Activated T-cell treated with anti-CD3 and anti-CD28 coated beads, Interleukin-2, amount 50 U/mL, for 48 hours (primary cell): ENCODE measurements around the gene ZNF586.
"Not testable (repeated sequence)": the region's sequence is repeated elsewhere in the genome, so short reads cannot be mapped to it uniquely, and the experiment has no call there.

Source experiments
- DNase-seq, 2 experiments: peaks; one replicate each; pipeline ENCODE4 v3.0.0-alpha.2; 2020

ZNF586 gene

DNA sequence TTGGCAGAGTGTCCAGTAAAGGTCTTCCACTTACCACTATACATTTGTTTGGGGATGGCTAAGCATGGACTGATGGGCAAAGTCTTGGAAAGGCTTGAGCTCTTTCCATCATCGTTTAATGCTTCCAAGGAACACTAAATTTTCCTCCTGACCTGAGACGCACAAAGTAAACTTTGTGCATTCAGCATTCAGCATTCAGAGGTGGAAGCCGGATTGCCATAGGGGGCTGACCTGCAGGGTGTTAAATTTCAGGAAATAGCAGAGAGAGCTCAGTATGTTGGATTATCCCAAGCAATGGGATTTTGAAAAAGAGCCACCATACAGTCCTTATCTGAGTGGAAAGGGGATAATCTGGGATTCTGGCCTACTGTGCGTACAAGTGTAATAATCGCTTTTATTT lies 31.2 kb downstream of the ZNF586 start:
- DNase-seq, result no peak

DNA sequence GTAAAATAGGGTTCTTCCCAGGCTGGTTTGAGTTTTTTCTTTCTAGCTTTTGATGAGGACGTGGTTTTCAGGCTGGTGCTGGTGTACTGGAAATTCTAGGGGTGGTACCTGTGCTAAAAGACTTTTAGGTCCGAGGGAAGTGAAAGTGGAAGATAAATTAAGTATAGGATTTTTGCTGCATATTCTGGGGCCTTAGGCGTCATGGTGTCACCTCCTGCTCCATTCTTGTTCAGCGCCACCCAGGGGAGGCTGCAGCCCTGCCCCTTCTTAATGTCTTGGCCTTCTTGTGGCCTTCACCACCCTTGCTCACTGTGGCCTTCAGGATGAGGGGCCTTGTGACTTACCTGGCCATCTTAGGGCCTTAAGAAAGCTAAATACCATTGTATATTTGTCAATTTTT lies 32.8 kb downstream of the ZNF586 start:
- DNase-seq, result no peak

DNA sequence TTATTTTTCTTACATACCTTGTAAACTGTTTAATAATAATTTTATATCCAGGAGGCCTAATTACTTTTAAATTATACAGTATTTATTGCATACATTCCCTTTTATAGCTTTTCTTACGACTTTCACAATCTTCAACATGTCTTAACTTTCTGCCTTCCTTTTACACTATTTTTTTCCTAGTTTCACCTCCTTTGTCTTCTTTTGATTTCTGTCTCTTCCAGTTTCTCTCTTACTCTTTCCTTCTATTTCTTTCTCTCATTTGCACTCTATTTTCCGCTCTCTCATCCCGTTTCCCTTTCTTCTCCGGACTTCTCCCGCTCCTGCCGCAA lies 33.8 kb downstream of the ZNF586 start:
- DNase-seq, result no peak

DNA sequence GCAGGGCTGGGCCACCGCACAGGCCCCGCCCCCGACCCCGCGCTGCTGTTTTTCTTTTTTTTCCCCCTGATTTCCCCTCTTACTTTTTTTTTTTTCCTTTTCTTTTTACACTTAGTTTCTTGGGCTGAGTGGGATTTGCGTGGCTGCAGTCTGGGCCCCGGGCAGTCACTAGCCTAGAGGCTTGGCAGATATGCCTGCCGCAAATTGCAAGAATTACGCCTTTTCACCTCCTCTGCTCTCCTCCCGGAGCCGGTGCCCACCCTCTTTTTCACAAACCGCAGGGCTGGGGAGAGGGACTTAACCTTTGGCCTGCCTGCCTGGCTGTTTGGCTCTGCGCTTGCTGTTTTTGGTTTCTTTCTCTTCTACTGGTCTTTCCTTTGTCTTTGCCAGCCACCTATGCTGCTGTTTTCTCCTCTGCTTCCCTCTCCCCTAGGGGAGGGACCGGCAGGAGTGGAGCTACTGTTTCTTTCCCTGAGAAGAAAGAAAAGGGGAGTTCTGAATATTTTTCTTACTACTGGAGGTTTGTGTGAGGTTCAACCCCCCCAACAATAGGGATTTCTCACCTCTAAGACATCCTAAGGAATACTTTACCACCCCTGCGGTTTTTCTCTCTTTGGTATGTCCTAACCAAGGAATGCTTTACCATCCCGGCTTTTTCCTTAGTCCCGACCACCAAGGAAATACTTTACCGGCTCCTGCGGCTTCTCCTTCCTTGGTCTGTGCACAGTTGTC lies 34.3 kb downstream of the ZNF586 start:
- no peak for DNase-seq

DNA sequence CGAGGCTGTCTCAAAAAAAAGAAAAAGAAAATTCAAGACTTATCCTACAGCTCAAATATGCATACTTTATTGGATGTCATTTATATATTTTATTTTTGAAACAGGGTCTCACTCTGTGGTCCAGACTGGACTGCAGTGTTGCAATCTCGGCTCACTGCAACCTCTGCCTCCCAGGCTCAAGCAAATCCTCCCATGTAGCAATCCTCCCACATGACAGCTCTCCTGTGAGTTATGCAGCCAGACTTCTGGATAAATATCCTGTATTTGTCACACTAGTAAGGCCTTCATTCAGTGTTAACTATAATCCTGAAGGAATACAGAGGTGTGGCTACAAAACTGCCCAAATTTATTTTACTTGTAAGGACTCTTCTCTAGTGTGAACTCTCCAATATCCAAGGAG lies 38.1 kb downstream of the ZNF586 start:
- DNase-seq, result no peak

DNA sequence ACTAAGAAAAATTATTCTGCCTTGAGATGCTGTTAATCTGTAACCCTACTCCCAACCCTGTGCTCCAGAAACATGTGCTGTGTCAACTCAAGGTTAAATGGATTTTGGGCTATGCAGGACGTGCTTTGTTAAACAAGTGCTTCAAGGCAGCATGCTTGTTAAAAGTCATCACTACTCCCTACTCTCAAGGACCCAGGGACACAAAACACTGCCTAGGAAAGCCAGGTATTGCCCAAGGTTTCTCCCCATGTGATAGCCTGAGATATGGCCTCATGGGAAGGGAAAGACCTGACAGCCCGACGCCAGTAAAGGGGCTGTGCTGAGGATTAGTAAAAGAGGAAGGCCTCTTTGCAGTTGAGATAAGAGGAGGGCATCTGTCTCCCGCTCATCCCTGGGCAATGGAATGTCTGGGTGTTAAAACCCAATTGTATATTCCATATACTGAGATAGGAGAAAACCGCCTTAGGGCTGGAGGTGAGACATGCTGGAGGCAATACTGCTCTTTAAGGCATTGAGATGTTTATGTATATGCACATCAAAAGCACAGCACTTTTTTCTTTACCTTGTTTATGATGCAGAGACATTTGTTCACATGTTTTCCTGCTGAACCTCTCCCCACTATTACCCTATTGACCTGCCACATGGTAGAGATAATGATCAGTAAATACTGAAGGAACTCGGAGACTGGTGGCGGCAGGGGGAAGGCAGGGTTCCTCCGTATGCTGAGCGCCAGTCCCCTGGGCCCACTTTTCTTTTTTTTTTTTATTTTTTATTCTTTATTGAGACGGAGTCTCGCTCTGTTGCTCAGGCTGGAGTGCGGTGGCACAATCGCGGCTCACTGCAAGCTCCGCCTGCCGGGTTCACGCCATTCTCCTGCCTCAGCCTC lies 41.2 kb downstream of the ZNF586 start:
- not testable (repeated sequence) for DNase-seq

DNA sequence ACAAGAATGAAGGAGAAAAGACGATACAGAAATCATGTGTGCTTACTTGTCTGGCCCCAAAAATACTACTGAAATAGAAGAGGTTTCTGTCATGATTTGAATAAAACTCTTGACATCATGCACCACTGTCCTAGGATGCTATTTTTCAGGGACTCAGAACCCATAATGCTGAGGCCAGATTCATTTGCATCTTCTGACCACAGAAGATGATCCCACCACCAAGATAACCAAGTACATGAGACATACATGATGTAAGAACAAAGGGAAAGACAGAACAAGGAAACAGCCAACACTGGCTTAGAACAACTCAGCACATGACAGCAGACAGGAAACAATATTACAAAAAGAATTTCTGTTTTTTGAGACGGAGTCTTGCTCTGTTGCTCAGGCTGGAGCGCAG lies 42.8 kb downstream of the ZNF586 start:
- DNase-seq, result no peak

DNA sequence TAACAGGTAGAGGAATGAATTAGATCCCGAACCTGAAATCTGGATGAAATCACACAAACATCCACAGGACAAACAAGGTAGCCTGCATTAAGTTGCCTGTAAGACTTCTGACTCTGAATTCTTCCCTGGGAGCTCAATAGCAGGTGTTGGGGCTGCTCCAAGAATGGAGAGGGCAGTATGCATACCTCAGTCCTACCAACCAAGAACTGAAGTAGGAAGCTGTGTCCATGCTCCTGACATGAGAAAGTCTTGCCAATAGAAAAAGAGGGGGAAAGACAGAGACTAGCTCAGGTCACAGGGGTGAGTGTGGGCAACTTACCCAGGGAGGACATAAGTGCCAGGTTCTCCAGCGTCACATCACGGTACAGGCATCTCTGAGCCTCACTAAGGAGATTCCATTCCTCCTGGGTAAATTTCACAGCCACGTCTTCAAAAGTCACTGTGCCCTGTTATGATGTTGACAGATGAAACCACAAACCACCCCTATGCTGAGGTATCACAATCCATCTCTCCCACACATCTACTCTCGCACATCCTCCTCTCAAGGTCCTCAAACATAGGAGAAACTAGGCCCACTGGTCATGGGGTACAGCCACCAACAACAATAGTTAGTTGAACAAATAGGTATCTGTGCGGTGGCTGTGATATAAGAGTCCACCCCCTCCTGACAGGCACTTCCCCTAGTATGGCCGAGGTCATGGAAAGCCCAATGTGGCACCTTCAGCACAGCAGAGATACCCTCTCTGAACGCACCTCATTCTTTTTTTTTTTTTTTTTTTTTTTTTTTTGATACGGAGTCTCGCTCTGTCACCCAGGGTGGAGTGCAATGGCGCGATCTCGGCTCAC lies 43.7 kb downstream of the ZNF586 start:
- peak in 1 of 2 experiments; percentile 35 for DNase-seq

DNA sequence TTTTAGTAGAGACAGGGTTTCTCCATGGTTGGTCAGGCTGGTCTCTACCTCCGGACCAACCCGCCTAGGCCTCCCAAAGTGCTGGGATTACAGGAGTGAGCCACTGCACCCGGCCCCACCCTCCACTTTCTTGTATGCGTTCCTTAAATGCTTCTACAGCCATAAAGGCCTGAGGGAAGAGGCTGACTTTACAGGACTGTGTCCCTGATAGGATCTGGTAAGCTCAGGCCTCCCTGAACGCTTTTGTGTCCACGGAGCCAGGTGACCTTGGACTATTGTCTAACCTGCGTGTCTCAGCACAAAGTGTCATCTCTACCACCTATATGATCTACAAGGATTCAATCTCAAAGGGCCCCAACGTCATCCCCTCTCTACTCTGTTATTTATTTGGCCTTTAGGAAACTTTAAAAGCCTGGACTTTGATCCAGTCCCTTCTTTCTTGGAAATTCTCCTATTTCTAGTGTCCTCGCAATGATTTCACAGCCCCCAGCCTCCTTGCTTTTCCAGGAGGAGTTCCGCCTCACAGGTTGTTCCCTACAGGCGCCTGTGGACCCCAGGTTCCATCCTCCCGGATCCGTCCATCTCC lies 44.5 kb downstream of the ZNF586 start:
- peak in 1 of 2 experiments; percentile 29 for DNase-seq

DNA sequence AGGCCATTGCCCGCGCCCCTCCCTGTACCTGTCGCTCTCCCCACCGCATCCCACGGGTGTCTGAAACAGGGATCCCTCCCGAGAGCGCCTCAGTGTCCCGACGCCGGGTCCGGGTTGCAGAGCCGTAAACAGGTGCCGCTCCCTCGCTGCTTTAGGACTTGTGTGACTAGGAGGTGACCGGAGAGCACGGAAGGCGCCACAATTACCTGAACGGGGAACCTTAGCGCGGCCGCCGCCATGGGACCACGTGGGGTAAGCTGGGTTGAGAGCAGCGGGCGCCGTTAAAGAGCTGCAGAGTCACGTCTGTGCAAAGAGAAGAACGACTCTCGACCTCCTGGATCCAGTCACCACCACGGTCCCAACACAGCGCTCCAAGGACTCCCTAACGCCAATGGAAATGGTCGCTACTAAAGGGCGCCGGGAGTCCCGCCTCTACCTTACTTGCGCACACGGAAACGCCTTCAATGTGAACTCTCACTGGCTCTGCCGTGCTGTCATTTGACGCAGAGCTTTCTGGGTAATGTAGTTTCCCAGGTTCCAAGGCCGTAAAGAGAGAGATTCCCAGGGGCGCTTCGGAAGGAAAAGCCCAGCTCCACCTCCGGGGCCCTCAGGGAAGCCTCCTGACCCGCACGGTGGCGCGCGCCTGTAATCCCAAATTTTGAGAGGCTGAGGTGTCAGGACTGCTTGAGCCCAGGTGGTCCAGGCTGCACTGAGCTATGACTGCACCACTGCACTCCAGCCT lies 45.2 kb downstream of the ZNF586 start, which contains the start of gene ZNF552:
TSS of gene ZNF552 (minus strand) at position 409 of the 742 bp plus-strand sequence. CDS start at position 239, 170 bp downstream.
- DNase-seq, result peak; percentile 78 to 79

DNA sequence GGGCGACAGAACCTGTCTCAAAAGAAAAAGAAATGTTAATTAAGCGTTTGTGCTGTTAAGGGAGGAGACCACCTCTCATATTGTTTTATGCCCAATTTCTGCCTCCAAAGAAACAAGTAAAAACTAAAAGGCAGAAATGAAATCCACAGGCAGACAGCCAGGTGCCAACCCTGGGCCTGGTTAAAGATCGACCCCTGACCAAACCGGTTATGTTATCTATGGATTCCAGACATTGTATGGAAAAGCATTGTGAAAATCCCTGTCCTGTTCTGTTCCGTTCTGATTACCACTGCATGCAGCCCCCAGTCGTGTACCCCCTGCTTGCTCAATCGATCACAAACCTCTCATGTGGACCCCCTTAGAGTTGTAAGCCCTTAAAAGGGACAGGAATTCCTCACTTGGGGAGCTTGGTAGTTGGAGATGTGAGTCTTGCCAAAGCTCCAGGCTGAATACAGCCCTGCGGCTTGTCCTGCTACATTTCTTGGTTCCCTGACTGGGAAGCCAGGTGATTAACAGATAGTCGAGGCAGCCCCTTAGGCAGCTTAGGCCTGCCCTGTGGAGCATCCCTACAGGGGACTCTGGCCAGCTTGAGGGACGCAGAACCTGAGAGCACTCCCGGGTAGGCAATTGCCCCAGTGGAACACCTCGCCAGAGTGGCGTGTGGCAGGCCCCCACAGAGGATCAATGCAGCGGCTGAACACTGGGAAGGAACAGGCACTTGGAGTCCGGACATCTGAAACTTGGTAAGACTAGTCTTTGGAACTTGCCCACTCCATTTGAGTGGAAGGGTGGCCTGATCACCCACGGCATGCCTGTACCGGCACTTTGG lies 46.0 kb downstream of the ZNF586 start:
- no peak for DNase-seq

DNA sequence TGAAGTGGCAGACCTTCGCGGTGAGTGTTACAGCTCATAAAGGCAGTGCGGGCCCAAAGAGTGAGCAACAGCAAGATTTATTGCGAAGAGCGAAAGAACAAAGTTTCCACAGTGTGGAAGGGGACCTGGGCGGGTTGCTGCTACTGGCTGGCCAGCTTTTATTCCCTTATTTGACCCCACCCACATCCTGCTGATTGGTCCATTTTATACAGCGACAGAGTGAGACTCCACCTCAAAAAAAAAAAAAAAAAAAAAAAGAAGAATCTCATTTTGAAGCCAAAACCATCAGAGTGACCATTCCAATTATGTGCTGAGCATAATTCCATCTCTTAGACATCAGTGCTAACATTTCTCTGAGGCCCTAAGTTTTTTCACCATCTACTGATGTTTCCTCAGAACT lies 47.2 kb downstream of the ZNF586 start:
- no peak for DNase-seq

DNA sequence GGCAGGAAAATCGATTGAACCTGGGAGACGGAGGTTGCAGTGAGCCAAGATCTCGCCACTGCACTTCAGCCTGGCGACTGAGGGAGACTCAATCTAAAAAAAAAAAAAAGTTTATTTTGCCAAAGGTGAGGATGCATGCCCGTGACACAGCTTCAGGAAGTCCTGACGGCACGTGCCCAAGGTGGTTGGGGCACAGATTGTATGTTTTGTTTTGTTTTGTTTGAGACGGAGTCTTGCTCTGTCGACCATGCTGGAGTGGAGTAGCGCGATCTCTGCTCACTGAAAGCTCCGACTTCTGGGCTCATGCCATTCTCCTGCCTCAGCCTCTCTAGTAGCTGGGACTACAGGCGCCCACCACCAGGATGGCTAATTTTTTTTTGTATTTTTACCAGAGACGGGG lies 48.5 kb downstream of the ZNF586 start:
- DNase-seq, result no peak

DNA sequence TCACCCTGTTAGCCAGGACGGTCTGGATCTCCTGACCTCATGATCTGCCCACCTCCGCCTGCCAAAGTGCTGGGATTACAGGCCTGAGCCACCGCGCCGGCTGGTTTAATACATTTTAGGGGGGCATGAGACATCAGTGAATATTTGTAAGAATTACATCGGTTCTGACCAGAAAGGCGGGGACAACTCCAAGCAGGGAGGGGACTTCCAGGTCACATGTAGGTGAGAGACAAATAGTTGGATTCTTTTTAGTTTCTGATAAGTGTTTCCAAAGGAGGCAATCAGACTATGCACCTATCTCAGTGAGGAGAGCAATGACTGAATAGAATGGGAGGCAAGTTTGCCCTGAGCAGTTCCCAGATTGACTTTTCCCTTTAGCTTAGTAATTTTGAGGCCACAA lies 48.9 kb downstream of the ZNF586 start:
- no peak for DNase-seq

DNA sequence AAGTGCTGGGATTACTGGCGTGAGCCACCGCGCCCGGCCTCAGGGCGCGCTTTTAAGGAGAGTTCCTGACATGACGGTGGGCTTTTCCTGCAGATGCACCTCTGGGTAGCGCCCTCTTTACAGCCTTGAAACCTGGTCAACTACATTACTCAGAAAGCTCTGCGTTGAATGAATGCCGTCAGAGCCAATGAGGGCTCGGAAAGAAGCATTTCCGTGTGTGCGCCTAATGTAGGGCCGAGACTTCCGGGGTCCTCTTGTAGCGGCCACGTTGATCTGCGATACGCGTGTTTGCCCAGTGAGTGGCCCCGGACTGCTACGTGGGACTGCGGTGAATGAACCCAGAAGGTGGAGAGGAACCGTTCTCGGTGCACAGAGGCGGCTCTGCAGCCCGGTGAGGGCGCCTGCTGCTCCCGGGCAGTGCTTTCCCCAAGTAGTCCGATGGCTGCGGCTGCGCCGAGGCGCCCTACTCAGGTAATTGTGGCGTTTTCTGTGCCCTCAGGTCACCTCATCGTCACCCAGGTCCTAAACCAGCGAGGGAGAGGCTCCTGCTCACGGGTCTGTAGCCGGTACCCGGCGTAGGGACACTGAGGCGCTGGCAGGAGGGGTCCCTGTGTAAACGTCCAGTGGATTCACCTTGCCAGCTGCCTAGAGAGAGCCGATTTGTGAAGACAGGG lies 50.1 kb downstream of the ZNF586 start:
- peak; percentile 79 to 82 for DNase-seq

DNA sequence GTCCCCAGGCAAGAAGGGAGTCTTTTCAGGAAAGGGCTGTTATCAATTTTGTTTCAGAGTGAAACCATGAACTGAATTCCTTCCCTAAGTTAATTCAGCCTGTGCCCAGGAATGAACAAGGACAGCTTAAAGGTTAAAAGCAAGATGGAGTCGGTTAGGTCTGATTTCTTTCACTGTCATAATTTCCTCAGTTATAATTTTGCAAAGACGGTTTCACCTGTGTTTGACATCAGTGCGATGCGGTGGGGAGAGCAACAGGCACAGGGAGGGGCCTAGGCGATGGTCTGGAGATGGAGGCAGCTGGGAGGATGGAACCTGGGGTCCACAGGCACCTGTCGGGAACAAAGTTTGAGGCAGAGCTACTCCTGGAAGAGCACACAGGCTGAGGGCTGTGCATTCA lies 51.1 kb downstream of the ZNF586 start:
- no peak for DNase-seq

DNA sequence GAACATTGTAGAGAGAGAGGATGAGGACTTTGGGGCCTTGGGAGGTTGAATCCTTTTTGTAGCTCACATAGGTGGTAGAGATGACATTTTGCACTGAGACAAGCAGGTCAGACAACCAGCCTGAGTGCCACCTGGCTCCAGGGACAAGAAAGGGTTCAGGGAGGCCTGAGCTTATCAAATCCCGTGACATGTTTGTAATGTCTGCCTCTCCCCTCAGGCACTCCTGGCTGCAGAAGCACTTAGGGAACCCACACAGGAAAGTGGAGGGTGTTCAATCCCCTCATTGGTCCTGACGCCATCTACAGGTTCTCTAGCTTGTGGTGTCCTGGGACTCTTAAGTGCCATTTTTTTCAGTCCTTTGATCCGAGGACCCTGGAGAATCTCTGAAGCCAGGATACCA lies 51.6 kb downstream of the ZNF586 start:
- not testable (repeated sequence) for DNase-seq

DNA sequence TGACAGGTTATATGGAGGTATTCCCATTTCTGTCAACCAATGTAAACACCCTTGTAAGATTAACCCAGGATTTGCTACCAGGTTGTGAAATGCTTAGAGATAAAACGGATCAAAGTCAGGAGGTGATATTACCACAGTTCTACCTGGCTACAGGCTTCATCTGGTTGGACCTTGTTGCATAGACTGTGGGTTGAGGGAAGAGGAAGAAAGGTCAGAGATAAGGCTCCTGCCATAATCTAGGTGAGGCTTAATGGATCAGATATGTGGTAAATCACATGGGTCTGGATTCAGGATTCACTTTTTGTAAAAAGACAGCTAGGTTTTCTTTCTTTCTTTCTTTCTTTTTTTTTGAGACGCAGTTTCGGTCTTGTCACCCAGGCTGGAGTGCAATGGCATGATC lies 52.0 kb downstream of the ZNF586 start:
- not testable (repeated sequence) for DNase-seq

DNA sequence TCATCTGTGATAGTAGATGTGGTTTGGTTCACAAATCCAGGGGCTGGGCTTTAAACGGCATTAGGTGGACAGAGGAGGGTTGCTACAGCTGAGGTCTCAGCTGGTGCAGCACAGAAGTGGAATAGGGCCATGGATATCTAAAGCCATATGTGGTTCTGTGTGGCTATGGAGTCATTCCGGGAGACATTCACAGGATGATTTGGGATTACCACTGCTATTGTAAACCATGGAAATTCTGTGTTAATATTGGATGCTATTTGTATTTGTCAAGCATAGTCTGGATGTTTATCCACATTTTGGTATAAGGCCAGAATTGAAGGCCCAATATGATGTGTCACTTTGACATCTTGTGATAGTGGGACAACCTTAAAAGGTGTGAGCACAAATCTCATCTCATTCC lies 53.7 kb downstream of the ZNF586 start:
- not testable (repeated sequence) for DNase-seq

DNA sequence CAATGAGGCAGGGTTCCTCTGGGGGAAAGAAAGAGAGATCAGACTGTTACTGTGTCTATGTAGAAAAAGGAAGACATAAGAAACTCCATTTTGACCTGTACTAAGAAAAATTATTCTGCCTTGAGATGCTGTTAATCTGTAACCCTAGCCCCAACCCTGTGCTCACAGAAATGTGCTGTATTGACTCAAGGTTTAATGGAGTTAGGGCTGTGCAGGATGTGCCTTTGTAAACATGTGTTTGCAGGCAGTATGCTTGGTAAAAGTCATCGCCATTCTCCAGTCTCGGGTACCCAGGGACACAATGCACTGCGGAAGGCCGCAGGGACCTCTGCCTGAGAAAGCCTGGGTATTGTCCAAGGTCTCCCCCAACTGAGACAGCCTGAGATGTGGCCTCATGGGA lies 54.1 kb downstream of the ZNF586 start:
- not testable (repeated sequence) for DNase-seq

DNA sequence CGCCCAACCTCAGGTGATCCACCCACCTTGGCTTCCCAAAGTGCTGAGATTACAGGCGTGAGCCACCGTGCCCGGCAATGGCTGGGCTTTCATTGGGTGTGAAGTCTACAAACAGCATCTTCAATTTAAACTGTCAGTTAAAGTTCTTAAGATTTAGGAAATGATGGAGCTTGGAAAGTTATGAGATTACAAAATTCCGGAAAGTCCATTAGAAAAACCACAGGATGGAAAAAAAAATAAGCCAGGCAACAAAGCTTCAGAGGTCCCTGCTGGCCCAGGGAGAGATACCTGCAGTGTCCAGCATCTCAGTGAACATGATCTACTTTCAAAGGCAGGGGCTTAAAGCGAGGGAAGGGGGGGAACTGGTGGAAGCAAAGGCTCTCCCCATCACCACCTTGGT lies 56.0 kb downstream of the ZNF586 start:
- no peak for DNase-seq
